ENCODE measurements around the gene SLC24A4.

DNA sequence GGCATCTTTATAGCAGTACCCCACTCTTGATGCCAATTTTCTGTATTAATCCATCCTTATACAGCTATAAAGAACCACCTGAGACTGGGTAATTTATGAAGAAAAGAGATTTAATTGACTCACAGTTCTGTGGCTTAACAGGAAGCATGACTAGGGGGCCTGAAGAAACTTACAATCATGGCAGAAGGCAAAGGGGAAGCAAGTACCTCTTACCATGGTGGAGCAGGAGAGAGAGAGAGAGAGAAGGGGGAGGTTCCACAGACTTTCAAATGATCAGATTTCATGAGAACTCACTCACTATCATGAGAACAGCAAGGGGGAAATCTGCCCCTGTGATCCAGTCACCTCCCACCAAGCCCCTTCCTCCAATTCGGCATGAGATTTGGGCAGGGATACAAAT, 84.4 kb downstream of the SLC24A4 start:
- TF ChIP-seq, protein P1, sequence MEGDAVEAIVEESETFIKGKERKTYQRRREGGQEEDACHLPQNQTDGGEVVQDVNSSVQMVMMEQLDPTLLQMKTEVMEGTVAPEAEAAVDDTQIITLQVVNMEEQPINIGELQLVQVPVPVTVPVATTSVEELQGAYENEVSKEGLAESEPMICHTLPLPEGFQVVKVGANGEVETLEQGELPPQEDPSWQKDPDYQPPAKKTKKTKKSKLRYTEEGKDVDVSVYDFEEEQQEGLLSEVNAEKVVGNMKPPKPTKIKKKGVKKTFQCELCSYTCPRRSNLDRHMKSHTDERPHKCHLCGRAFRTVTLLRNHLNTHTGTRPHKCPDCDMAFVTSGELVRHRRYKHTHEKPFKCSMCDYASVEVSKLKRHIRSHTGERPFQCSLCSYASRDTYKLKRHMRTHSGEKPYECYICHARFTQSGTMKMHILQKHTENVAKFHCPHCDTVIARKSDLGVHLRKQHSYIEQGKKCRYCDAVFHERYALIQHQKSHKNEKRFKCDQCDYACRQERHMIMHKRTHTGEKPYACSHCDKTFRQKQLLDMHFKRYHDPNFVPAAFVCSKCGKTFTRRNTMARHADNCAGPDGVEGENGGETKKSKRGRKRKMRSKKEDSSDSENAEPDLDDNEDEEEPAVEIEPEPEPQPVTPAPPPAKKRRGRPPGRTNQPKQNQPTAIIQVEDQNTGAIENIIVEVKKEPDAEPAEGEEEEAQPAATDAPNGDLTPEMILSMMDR (IDR thresholded peaks at IDR 0.05) = no peak
- no peak for TF ChIP-seq POLR2A (IDR thresholded peaks at IDR 0.05)

All from breast epithelium (tissue), 3 donors.